WTC11 (cell line): ENCODE measurements around the gene SFT2D3. TPM values are rescaled to one million over a fixed set of nuclear protein-coding genes. Genes with fewer than 3 reads are reported as not detected.
"Not testable (repeated sequence)": the region's sequence is repeated elsewhere in the genome, so short reads cannot be mapped to it uniquely, and the experiment has no call there.

Experiments used
- ATAC-seq: fragments of 200-7000 bp; cut with Tn5 transposase; 2 replicates; pipeline ENCODE4 v1.10.0; 2021; ENCODE audit warnings: mild to moderate bottlenecking, moderate library complexity
- CTCF ChIA-PET: fragments of 300-600 bp; sonication (Branson Sonifier 250); formaldehyde crosslinking; loops from one replicate; lab custom pipeline; 2021; ENCODE audit warnings: antibody characterized with exemption; lab: Charles Lee
- POLR2A ChIA-PET: fragments of 350-600 bp; sonication (Branson Sonifier 250); formaldehyde crosslinking; loops from one replicate; lab custom pipeline; 2021; ENCODE audit warnings: antibody characterized with exemption; lab: Charles Lee
- DNase-seq: peaks from one replicate; pipeline ENCODE4 v3.0.0; 2021; ENCODE audit warnings: low spot score
- H3K27ac Mint-ChIP-seq: 2 replicates; pipeline ENCODE4 v1.8.0; 2021; ENCODE audit warnings: mixed read lengths
- H3K27me3 Mint-ChIP-seq: 2 replicates; pipeline ENCODE4 v1.8.0; 2021; ENCODE audit warnings: low read depth, mild to moderate bottlenecking, moderate library complexity, mixed read lengths
- H3K36me3 Mint-ChIP-seq: 2 replicates; pipeline ENCODE4 v1.8.0; 2021; ENCODE audit warnings: mixed read lengths
- H3K4me1 Mint-ChIP-seq: 2 replicates; pipeline ENCODE4 v1.8.0; 2022; ENCODE audit warnings: mixed read lengths
- H3K4me3 Mint-ChIP-seq: 2 replicates; pipeline ENCODE4 v1.8.0; 2021; ENCODE audit warnings: mild to moderate bottlenecking, moderate library complexity, mixed read lengths
- H3K9me3 Mint-ChIP-seq: 2 replicates; pipeline ENCODE4 v1.8.0; 2021; ENCODE audit warnings: mixed read lengths
- ARID4B ChIP-seq: sonication (generic); formaldehyde crosslinking; IDR thresholded peaks from 2 replicates; pipeline ENCODE4 v1.8.0; 2023; ENCODE audit warnings: missing genetic modification reagents, mild to moderate bottlenecking, borderline replicate concordance
- ATF1 ChIP-seq: sonication (generic); formaldehyde crosslinking; IDR thresholded peaks from 2 replicates; pipeline ENCODE4 v1.8.1; 2023; ENCODE audit warnings: mild to moderate bottlenecking, moderate library complexity, missing genetic modification reagents
- CBFB ChIP-seq: sonication (generic); formaldehyde crosslinking; IDR thresholded peaks from 2 replicates; pipeline ENCODE4 v1.8.1; 2022; ENCODE audit warnings: mild to moderate bottlenecking, low read depth, missing genetic modification reagents
- NFYB ChIP-seq: sonication (generic); formaldehyde crosslinking; conservative IDR thresholded peaks from 2 replicates; pipeline ENCODE4 v1.8.0; 2022; ENCODE audit warnings: low read depth, missing genetic modification reagents
- RORB ChIP-seq: fragments of 250-450 bp; sonication (Bioruptor Pico); IDR thresholded peaks from 2 replicates; pipeline ENCODE4 v1.9.0; 2021; ENCODE audit warnings: mild to moderate bottlenecking
- SMAD4 ChIP-seq: sonication (generic); formaldehyde crosslinking; IDR thresholded peaks from 2 replicates; pipeline ENCODE4 v1.8.0; 2022; ENCODE audit warnings: mild to moderate bottlenecking, missing genetic modification reagents
- TP53 ChIP-seq: sonication (generic); formaldehyde crosslinking; IDR thresholded peaks from 2 replicates; pipeline ENCODE4 v1.8.1; 2023; ENCODE audit warnings: mild to moderate bottlenecking, missing genetic modification reagents
- ZBTB43 ChIP-seq: sonication (generic); formaldehyde crosslinking; IDR thresholded peaks from 2 replicates; pipeline ENCODE4 v1.8.1; 2023; ENCODE audit warnings: mild to moderate bottlenecking, missing genetic modification reagents
- ZNF138 ChIP-seq: sonication (generic); formaldehyde crosslinking; conservative IDR thresholded peaks from 2 replicates; pipeline ENCODE4 v1.8.1; 2022; ENCODE audit warnings: mild to moderate bottlenecking, moderate library complexity, missing genetic modification reagents
- ZNF317 ChIP-seq: sonication (generic); formaldehyde crosslinking; IDR thresholded peaks from 2 replicates; pipeline ENCODE4 v1.8.1; 2023; ENCODE audit warnings: low read depth, mild to moderate bottlenecking, moderate library complexity, missing genetic modification reagents, borderline replicate concordance
- total RNA-seq: library from RNA; stranded (reverse); gene quantifications from 3 replicates; pipeline ENCODE4 v1.2.3, GENCODE V29; 2021
- TF ChIP-seq, protein P1 (sequence below): sonication (generic); formaldehyde crosslinking; IDR thresholded peaks from 2 replicates; pipeline ENCODE4 v1.8.1; 2023; ENCODE audit warnings: mild to moderate bottlenecking, missing genetic modification reagents, borderline replicate concordance
- TF ChIP-seq, protein P2 (sequence below): fragments of 250-450 bp; sonication (Bioruptor Pico); IDR thresholded peaks from 2 replicates; pipeline ENCODE4 v1.9.0; 2021; ENCODE audit warnings: mild to moderate bottlenecking
- TF ChIP-seq, protein P3 (sequence below): sonication (generic); formaldehyde crosslinking; IDR thresholded peaks from 2 replicates; pipeline ENCODE4 v1.8.0; 2022; ENCODE audit warnings: mild to moderate bottlenecking, missing genetic modification reagents

SFT2D3 gene
- total RNA-seq, 1 experiment from 2014 or later = 10.5 TPM

GRCh38 chr2:127743477-127744026 is 42.3 kb downstream of the SFT2D3 start:
- Mint-ChIP-seq H3K4me1 (no peaks in the 10 kb centered on the region), H3K27me3 (no peaks in the 10 kb centered on the region), H3K4me3 (no peak overlapping the region), H3K9me3 (no peaks in the 10 kb centered on the region), H3K27ac (no peak overlapping the region), H3K36me3 (peaks cover 17% of the 10 kb centered on the region)
- no peak for ATAC-seq
- no peak for DNase-seq
- POLR2A ChIA-PET = no interaction called here
- TF ChIP-seq ATF1 (no peak), ZNF317 (CRISPR knock-in tag) (no peak), ZNF138 (CRISPR knock-in tag) (no peak), ARID4B (no peak)
- TF ChIP-seq, protein P1, sequence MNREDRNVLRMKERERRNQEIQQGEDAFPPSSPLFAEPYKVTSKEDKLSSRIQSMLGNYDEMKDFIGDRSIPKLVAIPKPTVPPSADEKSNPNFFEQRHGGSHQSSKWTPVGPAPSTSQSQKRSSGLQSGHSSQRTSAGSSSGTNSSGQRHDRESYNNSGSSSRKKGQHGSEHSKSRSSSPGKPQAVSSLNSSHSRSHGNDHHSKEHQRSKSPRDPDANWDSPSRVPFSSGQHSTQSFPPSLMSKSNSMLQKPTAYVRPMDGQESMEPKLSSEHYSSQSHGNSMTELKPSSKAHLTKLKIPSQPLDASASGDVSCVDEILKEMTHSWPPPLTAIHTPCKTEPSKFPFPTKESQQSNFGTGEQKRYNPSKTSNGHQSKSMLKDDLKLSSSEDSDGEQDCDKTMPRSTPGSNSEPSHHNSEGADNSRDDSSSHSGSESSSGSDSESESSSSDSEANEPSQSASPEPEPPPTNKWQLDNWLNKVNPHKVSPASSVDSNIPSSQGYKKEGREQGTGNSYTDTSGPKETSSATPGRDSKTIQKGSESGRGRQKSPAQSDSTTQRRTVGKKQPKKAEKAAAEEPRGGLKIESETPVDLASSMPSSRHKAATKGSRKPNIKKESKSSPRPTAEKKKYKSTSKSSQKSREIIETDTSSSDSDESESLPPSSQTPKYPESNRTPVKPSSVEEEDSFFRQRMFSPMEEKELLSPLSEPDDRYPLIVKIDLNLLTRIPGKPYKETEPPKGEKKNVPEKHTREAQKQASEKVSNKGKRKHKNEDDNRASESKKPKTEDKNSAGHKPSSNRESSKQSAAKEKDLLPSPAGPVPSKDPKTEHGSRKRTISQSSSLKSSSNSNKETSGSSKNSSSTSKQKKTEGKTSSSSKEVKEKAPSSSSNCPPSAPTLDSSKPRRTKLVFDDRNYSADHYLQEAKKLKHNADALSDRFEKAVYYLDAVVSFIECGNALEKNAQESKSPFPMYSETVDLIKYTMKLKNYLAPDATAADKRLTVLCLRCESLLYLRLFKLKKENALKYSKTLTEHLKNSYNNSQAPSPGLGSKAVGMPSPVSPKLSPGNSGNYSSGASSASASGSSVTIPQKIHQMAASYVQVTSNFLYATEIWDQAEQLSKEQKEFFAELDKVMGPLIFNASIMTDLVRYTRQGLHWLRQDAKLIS (CRISPR knock-in tag) = no peak
- TF ChIP-seq, protein P2, sequence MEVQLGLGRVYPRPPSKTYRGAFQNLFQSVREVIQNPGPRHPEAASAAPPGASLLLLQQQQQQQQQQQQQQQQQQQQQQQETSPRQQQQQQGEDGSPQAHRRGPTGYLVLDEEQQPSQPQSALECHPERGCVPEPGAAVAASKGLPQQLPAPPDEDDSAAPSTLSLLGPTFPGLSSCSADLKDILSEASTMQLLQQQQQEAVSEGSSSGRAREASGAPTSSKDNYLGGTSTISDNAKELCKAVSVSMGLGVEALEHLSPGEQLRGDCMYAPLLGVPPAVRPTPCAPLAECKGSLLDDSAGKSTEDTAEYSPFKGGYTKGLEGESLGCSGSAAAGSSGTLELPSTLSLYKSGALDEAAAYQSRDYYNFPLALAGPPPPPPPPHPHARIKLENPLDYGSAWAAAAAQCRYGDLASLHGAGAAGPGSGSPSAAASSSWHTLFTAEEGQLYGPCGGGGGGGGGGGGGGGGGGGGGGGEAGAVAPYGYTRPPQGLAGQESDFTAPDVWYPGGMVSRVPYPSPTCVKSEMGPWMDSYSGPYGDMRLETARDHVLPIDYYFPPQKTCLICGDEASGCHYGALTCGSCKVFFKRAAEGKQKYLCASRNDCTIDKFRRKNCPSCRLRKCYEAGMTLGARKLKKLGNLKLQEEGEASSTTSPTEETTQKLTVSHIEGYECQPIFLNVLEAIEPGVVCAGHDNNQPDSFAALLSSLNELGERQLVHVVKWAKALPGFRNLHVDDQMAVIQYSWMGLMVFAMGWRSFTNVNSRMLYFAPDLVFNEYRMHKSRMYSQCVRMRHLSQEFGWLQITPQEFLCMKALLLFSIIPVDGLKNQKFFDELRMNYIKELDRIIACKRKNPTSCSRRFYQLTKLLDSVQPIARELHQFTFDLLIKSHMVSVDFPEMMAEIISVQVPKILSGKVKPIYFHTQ (CRISPR knock-in tag) = no peak
- CTCF ChIA-PET = interaction anchor here (0.8 to 1.0 kb wide), 2 partner anchors 9 to 11 kb away, joined by 4 to 5 read pairs; no protein-coding TSS in a partner anchor

DNA sequence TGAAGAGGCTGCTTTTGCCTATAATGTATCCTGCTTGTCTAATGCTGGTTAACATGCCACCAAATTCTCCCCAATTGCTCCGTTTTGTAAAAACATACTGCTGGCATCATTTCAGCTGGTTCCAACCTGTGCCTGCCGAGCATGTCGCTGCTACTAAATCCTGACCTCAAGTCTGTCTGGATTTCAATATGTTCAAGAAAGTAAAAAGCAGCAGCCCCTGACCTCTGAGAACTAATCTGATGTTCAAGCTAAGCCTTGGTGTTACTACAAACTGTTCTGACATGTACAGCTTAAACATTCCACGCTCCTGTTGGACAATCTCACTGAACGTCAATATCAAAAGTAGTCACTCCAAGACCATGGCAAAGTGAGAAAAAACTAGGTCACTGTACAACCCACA is 46.3 kb downstream of the SFT2D3 start:
- no peaks in the 10 kb centered on the region for H3K4me1 Mint-ChIP-seq
- no peak for TF ChIP-seq ZBTB43 (CRISPR knock-in tag)
- TF ChIP-seq RORB (CRISPR knock-in tag) = no peak
- TF ChIP-seq SMAD4 (CRISPR knock-in tag) = no peak
- TF ChIP-seq CBFB (CRISPR knock-in tag) = no peak
- TF ChIP-seq, protein P3, sequence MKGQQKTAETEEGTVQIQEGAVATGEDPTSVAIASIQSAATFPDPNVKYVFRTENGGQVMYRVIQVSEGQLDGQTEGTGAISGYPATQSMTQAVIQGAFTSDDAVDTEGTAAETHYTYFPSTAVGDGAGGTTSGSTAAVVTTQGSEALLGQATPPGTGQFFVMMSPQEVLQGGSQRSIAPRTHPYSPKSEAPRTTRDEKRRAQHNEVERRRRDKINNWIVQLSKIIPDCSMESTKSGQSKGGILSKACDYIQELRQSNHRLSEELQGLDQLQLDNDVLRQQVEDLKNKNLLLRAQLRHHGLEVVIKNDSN = no peak
- TF ChIP-seq NFYB = no peak
- no peak for TF ChIP-seq TP53 (CRISPR knock-in tag)
- no peaks in the 10 kb centered on the region for H3K27me3 Mint-ChIP-seq
- CTCF ChIA-PET = interaction anchor here (0.5 to 1.3 kb wide), 2 partner anchors 156 to 181 kb away, joined by 3 read pairs; no protein-coding TSS in a partner anchor
- H3K36me3 Mint-ChIP-seq = peaks cover 10% of the 10 kb centered on the region
- H3K4me3 Mint-ChIP-seq = no peak overlapping the region
- no peaks in the 10 kb centered on the region for H3K9me3 Mint-ChIP-seq
- no peak for ATAC-seq
- DNase-seq = no peak
- POLR2A ChIA-PET = interaction anchor here (0.5 to 0.6 kb wide), 2 partner anchors 9 to 288 kb away, joined by 3 read pairs; no protein-coding TSS in a partner anchor
- H3K27ac Mint-ChIP-seq = peak overlapping the region; percentile 19; the same call in 1 of the 2 replicates

DNA sequence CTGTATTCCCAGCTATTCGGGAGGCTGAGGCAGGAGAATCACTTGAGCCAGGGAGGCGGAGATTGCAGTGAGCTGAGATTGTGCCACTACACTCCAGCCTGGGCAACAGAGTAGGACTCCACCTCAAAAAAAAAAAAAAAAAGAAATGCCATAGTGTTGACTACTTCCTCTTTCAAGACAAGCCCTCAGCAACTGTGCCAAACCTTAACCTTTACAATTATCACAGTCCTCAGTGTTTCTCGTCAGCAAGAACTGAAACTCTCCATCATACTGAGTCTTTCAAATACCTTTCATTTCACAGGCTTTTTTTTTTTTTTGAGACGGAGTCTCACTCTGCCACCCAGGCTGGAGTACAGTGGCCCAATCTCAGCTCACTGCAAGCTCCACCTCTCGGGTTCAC is 48.2 kb downstream of the SFT2D3 start:
- not testable (repeated sequence) for H3K4me3 Mint-ChIP-seq, H3K27ac Mint-ChIP-seq

More for the DNA sequence above, 48.2 kb downstream of the SFT2D3 start:
- POLR2A ChIA-PET, H3K9me3 Mint-ChIP-seq, ATAC-seq, H3K27me3 Mint-ChIP-seq, H3K4me1 Mint-ChIP-seq, CTCF ChIA-PET, DNase-seq: not testable (repeated sequence)
- peaks cover 10% of the 10 kb centered on the region for H3K36me3 Mint-ChIP-seq
